Coronary artery (tissue), 2 donors: Measurements from ENCODE around the gene STARD7.

Experiments used
- DNase-seq: peaks from one replicate; pipeline ENCODE4 v3.0.0-alpha.2; 2017; ENCODE audit warnings: low spot score
- H3K27ac ChIP-seq, 2 donors: fragments of 200-600 bp; sonication (generic); one replicate each; pipeline ENCODE4 v1.5.1; 2016 to 2019
- H3K4me3 ChIP-seq: fragments of 200-600 bp; sonication (generic); 2 replicates; pipeline ENCODE4 v1.5.1; 2016; ENCODE audit warnings: mild to moderate bottlenecking, moderate library complexity
- CTCF ChIP-seq: fragments of 200-600 bp; sonication (generic); IDR thresholded peaks from one replicate; pipeline ENCODE4 v1.5.1; 2019; ENCODE audit warnings: antibody characterized with exemption

Gene STARD7

GRCh38 chr2:96205888-96206287 lies 2.7 kb downstream of the STARD7 start:
- Histone ChIP-seq H3K27ac (peak overlapping the region; percentile 64 to 69), H3K4me3 (peak overlapping the region; percentile 42)
- TF ChIP-seq CTCF, result no peak
- DNase-seq, result no peak

- TF ChIP-seq CTCF, result no peak
- no peak for DNase-seq
- H3K4me3 ChIP-seq, result peak overlapping the region; percentile 42
- peak overlapping the region; percentile 69 to 72 for H3K27ac ChIP-seq
These were observed 3.6 kb downstream of the STARD7 start for GRCh38 chr2:96204836-96205624.

- Histone ChIP-seq H3K4me3 (no peak overlapping the region), H3K27ac (peak overlapping the region; percentile 57 to 69)
- DNase-seq, result no peak
- TF ChIP-seq CTCF, result no peak
These were observed 5.2 kb downstream of the STARD7 start for GRCh38 chr2:96203130-96204028.

- TF ChIP-seq CTCF, result no peak
- no peak overlapping the region for H3K4me3 ChIP-seq
- H3K27ac ChIP-seq, result no peak overlapping the region
- no peak for DNase-seq
These were observed 6.3 kb downstream of the STARD7 start for GRCh38 chr2:96202152-96202854.

GRCh38 chr2:96201338-96201737 lies 7.3 kb downstream of the STARD7 start:
- no peak for TF ChIP-seq CTCF
- Histone ChIP-seq H3K27ac (no peak overlapping the region), H3K4me3 (no peak overlapping the region)
- no peak for DNase-seq

- TF ChIP-seq CTCF, result no peak
- DNase-seq, result no peak
- H3K27ac ChIP-seq, result no peak overlapping the region
These were observed 9.7 kb downstream of the STARD7 start for GRCh38 chr2:96198921-96199320.

More at GRCh38 chr2:96198921-96199320, 9.7 kb downstream of the STARD7 start:
- no peak overlapping the region for H3K4me3 ChIP-seq
